C4-2B (cell line): ENCODE data around the gene MOB1B.

Source experiments
- H3K27ac ChIP-seq: fragments of 450-650 bp; 2 replicates; pipeline ENCODE4 v1.5.1; 2017
- CTCF ChIP-seq: fragments of 450-650 bp; conservative IDR thresholded peaks from 2 replicates; pipeline ENCODE4 v1.5.1; 2017; ENCODE audit warnings: mild to moderate bottlenecking
- ZFX ChIP-seq: fragments of 450-650 bp; IDR thresholded peaks from 2 replicates; pipeline ENCODE4 v1.6.1; 2017

The MOB1B gene

DNA sequence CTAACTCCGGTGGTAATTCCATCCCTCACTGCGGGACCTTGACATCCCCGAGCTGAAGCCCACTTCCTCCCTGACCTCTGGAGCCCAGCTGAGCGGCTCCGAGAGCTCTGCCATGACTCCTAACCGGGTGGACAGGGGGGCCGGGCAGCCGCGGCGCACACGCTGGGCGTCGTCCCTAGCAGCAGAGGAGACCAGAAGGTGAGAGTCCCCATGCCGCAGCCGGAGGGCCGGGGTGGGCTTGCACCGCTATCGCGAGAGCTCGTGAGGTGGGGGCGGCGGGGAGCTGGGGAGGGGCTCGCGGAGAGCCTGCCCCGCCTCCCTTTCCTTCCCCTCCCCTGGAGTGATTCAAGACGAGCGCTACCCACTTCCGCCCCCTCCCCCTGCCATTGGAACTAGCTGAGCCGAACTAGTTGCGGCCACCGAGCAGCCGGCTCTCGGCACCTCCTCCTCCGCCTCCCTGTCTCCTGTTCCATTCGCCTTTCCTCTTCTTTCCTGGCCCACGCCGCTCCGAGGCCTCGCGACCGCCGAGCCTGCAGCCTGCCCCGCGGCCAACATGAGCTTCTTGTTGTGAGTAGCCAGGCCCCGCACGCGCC lies at the start of gene MOB1B:
Gene MOB1B (plus strand): TSS at position 386 of the 593 bp plus-strand sequence. CDS start 168 bp downstream, at position 554.
- peak within 1 kb of the TSS; percentile 69 for H3K27ac ChIP-seq
- TF ChIP-seq CTCF, result peak; percentile 37
- no peak for TF ChIP-seq ZFX

- no peak overlapping the region for H3K27ac ChIP-seq
- TF ChIP-seq CTCF, result no peak
- no peak for TF ChIP-seq ZFX
Observed at GRCh38 chr4:70855464-70855863, 46.7 kb upstream of the MOB1B start.

DNA sequence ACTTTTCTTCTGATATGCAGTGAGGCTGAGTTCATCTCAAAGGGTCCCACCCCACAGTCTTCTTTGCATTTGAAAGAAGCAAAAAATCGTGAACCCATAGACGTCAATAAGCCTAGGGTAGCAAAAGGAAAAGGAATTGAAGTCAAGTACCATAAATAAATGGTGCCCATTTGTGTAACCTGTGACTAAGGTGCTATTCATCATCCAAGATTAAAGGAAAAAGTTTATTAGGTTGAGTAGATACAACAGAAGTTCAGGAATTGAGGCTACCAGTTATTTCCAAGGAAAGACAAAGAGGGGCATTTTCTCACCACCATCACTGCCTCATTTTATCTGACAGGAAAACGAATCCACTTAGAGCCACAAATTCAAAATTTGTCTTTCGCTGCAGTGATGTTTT lies 43.7 kb upstream of the MOB1B start:
- no peak for TF ChIP-seq ZFX
- TF ChIP-seq CTCF, result no peak
- H3K27ac ChIP-seq, result no peak overlapping the region

GRCh38 chr4:70859066-70859465 lies 43.1 kb upstream of the MOB1B start:
- TF ChIP-seq CTCF (no peak), ZFX (no peak)

DNA sequence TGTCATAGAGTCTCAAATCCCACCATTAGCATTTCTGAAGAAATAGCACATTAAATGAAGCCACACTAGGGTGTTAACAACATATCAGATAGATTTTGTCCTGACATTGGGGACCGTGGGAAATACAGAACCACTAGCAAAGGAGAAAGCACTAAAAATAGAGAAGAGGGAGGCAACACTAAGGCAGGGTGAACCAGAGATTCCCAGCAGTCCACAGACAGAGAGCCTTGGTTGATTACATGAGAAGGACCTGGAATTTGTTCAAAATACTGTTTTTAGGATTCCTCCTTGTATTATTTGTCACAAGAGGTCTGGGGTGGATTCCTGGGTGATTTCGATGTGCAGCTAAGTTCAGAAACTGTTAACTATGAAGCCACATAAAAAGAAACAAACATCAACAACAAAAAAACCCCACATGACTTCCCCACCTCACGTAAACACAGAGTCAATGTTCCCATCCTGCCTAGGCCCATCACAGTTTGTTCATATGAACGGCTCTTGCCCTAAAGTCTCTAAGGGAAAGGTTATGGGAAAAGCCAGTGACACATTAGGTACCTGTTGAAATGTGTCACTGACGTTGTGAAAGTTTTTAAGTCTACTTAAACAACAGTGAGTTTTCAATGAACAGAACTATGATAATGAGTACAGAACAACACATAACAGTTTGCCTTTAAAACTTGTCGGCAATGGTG lies 38.9 kb upstream of the MOB1B start:
- no peak overlapping the region for H3K27ac ChIP-seq
- TF ChIP-seq ZFX, result no peak
- no peak for TF ChIP-seq CTCF

More at GRCh38 chr4:70859066-70859465, 43.1 kb upstream of the MOB1B start:
- no peak overlapping the region for H3K27ac ChIP-seq

GRCh38 chr4:70868778-70869177 lies 33.4 kb upstream of the MOB1B start:
- H3K27ac ChIP-seq, result no peak overlapping the region
- TF ChIP-seq CTCF, result no peak
- TF ChIP-seq ZFX, result no peak

- no peak for TF ChIP-seq ZFX
- TF ChIP-seq CTCF, result no peak
- no peak overlapping the region for H3K27ac ChIP-seq
Observed at GRCh38 chr4:70873216-70873615, 29.0 kb upstream of the MOB1B start.
